ENCODE data around the gene RAB27A. TPM values are rescaled to one million over a fixed set of nuclear protein-coding genes. Genes with fewer than 3 reads are reported as not detected.

RAB27A gene
- total RNA-seq, 1 donor from 2014 or later, result 13.1 TPM

- no peak overlapping the region for H3K27ac Mint-ChIP-seq
- no peak for DNase-seq (ENCODE audit: low spot score in 2 of 2, unreplicated experiment in 2 of 2)
- H3K9me3 Mint-ChIP-seq, result peaks cover under 1% of the 10 kb centered on the region
- H3K4me3 Mint-ChIP-seq, result no peak overlapping the region
- H3K36me3 Mint-ChIP-seq, result peaks cover 2% of the 10 kb centered on the region
- no peaks in the 10 kb centered on the region for H3K4me1 Mint-ChIP-seq
- H3K27me3 Mint-ChIP-seq (ENCODE audit: low read depth), result no peaks in the 10 kb centered on the region
- TF ChIP-seq CTCF (IDR thresholded peaks at IDR 0.05; ENCODE audit: unreplicated experiment), result no peak
Observed at GRCh38 chr15:55204464-55204863, 85.1 kb downstream of the RAB27A start.

- DNase-seq (ENCODE audit: low spot score in 2 of 2, unreplicated experiment in 2 of 2), result no peak
- no peaks in the 10 kb centered on the region for H3K27me3 Mint-ChIP-seq (ENCODE audit: low read depth)
- H3K9me3 Mint-ChIP-seq, result peaks cover 7% of the 10 kb centered on the region
- peaks cover 4% of the 10 kb centered on the region for H3K36me3 Mint-ChIP-seq
- no peak overlapping the region for H3K27ac Mint-ChIP-seq
- TF ChIP-seq CTCF (IDR thresholded peaks at IDR 0.05; ENCODE audit: unreplicated experiment), result no peak
- H3K4me3 Mint-ChIP-seq, result no peak overlapping the region
- no peaks in the 10 kb centered on the region for H3K4me1 Mint-ChIP-seq
Observed at GRCh38 chr15:55202206-55202605, 87.4 kb downstream of the RAB27A start.

- no peak overlapping the region for H3K4me3 Mint-ChIP-seq
- TF ChIP-seq CTCF (IDR thresholded peaks at IDR 0.05; ENCODE audit: unreplicated experiment), result no peak
- H3K27me3 Mint-ChIP-seq (ENCODE audit: low read depth), result no peaks in the 10 kb centered on the region
- no peaks in the 10 kb centered on the region for H3K4me1 Mint-ChIP-seq
- peaks cover 7% of the 10 kb centered on the region for H3K9me3 Mint-ChIP-seq
- no peak overlapping the region for H3K27ac Mint-ChIP-seq
- DNase-seq (ENCODE audit: low spot score in 2 of 2, unreplicated experiment in 2 of 2), result no peak
- H3K36me3 Mint-ChIP-seq, result peaks cover 2% of the 10 kb centered on the region
Observed at GRCh38 chr15:55198706-55199105, 90.9 kb downstream of the RAB27A start.

GRCh38 chr15:55197719-55198118, 91.9 kb downstream of the RAB27A start:
- no peak overlapping the region for H3K27ac Mint-ChIP-seq

GRCh38 chr15:55197362-55197705, 92.3 kb downstream of the RAB27A start:
- no peak for DNase-seq (ENCODE audit: low spot score in 2 of 2, unreplicated experiment in 2 of 2)

More at GRCh38 chr15:55197719-55198118, 91.9 kb downstream of the RAB27A start:
- Mint-ChIP-seq H3K27me3 (ENCODE audit: low read depth) (no peaks in the 10 kb centered on the region), H3K4me1 (peaks cover 6% of the 10 kb centered on the region), H3K9me3 (peaks cover 7% of the 10 kb centered on the region), H3K36me3 (peaks cover 2% of the 10 kb centered on the region), H3K4me3 (no peak overlapping the region)
- no peak for DNase-seq (ENCODE audit: low spot score in 2 of 2, unreplicated experiment in 2 of 2)
- TF ChIP-seq CTCF (IDR thresholded peaks at IDR 0.05; ENCODE audit: unreplicated experiment), result no peak

More at GRCh38 chr15:55197362-55197705, 92.3 kb downstream of the RAB27A start:
- Mint-ChIP-seq H3K27me3 (ENCODE audit: low read depth) (no peaks in the 10 kb centered on the region), H3K4me1 (peaks cover 6% of the 10 kb centered on the region), H3K36me3 (peaks cover 2% of the 10 kb centered on the region), H3K4me3 (no peak overlapping the region), H3K9me3 (peaks cover 7% of the 10 kb centered on the region), H3K27ac (no peak overlapping the region)
- TF ChIP-seq CTCF (IDR thresholded peaks at IDR 0.05; ENCODE audit: unreplicated experiment), result no peak
